Measurements from ENCODE around the gene LRRC4C.

The LRRC4C gene

DNA sequence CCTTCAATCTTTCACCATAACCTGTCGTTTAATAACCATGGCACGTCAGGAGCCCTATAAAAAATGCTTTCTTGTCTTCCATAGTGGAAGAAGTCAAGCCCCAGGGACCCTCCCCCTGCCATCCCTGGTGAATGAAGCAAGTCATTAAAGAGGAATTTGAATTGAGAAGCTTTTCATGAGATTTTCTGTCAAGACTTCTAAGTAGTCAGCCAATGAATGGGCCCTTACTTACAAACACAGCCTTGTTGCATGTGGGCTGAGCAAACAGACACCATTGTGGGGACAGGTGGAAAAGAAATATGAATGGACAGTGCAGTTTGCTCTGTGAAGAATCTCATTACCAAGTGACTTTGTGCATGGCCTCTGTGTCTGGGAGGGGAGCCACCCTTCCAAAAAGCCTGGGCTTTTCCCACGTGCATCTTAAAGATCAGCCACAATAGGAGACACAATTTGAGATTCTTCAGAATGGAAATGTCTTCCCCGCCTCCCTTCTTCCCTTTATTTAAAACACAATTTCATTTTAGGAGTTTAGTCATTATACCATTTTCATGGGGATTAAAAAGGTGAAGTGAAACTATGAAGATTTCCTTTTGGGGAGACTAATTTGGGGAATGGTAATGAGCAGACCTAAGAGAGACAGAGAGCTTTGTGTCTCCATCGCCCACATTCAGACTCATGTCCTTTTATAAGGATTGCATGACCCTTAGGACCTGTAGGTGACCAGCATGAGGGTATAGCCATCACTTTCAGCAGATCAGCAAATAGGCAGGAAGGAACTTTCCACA is 152.0 kb downstream of the LRRC4C start:
- TF ChIP-seq REST (IDR thresholded peaks at IDR 0.05; ENCODE audit: low read depth) (no peak), NFIC (IDR thresholded peaks at IDR 0.05) (no peak), TEAD4 (IDR thresholded peaks at IDR 0.05) (no peak), CEBPB (IDR thresholded peaks at IDR 0.05) (no peak), FOXM1 (IDR thresholded peaks at IDR 0.05; ENCODE audit: borderline replicate concordance, low read depth) (no peak), EGR1 (IDR thresholded peaks at IDR 0.05) (no peak), CREB1 (IDR thresholded peaks at IDR 0.05; ENCODE audit: low read depth) (no peak), YY1 (IDR thresholded peaks at IDR 0.05; ENCODE audit: low read depth) (no peak), EP300 (IDR thresholded peaks at IDR 0.05; ENCODE audit: borderline replicate concordance) (no peak), RAD21 (IDR thresholded peaks at IDR 0.05; ENCODE audit: low read depth) (no peak), MAX (IDR thresholded peaks at IDR 0.05) (no peak), ZBTB7A (IDR thresholded peaks at IDR 0.05; ENCODE audit: low read depth) (no peak), TAF1 (IDR thresholded peaks at IDR 0.05; ENCODE audit: low read depth) (no peak), TCF12 (IDR thresholded peaks at IDR 0.05; ENCODE audit: low read depth) (no peak)
- TF ChIP-seq, protein P1, sequence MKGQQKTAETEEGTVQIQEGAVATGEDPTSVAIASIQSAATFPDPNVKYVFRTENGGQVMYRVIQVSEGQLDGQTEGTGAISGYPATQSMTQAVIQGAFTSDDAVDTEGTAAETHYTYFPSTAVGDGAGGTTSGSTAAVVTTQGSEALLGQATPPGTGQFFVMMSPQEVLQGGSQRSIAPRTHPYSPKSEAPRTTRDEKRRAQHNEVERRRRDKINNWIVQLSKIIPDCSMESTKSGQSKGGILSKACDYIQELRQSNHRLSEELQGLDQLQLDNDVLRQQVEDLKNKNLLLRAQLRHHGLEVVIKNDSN (IDR thresholded peaks at IDR 0.05): no peak

- TF ChIP-seq RAD21 (IDR thresholded peaks at IDR 0.05; ENCODE audit: low read depth) (no peak), TAF1 (IDR thresholded peaks at IDR 0.05; ENCODE audit: low read depth) (no peak), CEBPB (IDR thresholded peaks at IDR 0.05) (no peak), ZBTB7A (IDR thresholded peaks at IDR 0.05; ENCODE audit: low read depth) (no peak), EP300 (IDR thresholded peaks at IDR 0.05; ENCODE audit: borderline replicate concordance) (no peak), NFIC (IDR thresholded peaks at IDR 0.05) (no peak), CREB1 (IDR thresholded peaks at IDR 0.05; ENCODE audit: low read depth) (no peak), MAX (IDR thresholded peaks at IDR 0.05) (no peak), TEAD4 (IDR thresholded peaks at IDR 0.05) (no peak), EGR1 (IDR thresholded peaks at IDR 0.05) (no peak), YY1 (IDR thresholded peaks at IDR 0.05; ENCODE audit: low read depth) (no peak), FOXM1 (IDR thresholded peaks at IDR 0.05; ENCODE audit: borderline replicate concordance, low read depth) (no peak), REST (IDR thresholded peaks at IDR 0.05; ENCODE audit: low read depth) (no peak), TCF12 (IDR thresholded peaks at IDR 0.05; ENCODE audit: low read depth) (no peak)
- TF ChIP-seq, protein P1 (IDR thresholded peaks at IDR 0.05): no peak
These were observed 153.0 kb downstream of the LRRC4C start for GRCh38 chr11:41306431-41306830.

- TF ChIP-seq EP300 (IDR thresholded peaks at IDR 0.05; ENCODE audit: borderline replicate concordance) (no peak), NFIC (IDR thresholded peaks at IDR 0.05) (no peak)
- TF ChIP-seq, protein P1 (IDR thresholded peaks at IDR 0.05): no peak
These were observed 158.4 kb downstream of the LRRC4C start for GRCh38 chr11:41301023-41301422.

- TF ChIP-seq NFIC (IDR thresholded peaks at IDR 0.05): no peak
- no peak for TF ChIP-seq TEAD4 (IDR thresholded peaks at IDR 0.05)
- TF ChIP-seq FOXM1 (IDR thresholded peaks at IDR 0.05; ENCODE audit: borderline replicate concordance, low read depth): no peak
- no peak for TF ChIP-seq TAF1 (IDR thresholded peaks at IDR 0.05; ENCODE audit: low read depth)
- no peak for TF ChIP-seq CREB1 (IDR thresholded peaks at IDR 0.05; ENCODE audit: low read depth)
- TF ChIP-seq RAD21 (IDR thresholded peaks at IDR 0.05; ENCODE audit: low read depth): no peak
- no peak for TF ChIP-seq CEBPB (IDR thresholded peaks at IDR 0.05)
- TF ChIP-seq, protein P1 (IDR thresholded peaks at IDR 0.05): no peak
- no peak for TF ChIP-seq REST (IDR thresholded peaks at IDR 0.05; ENCODE audit: low read depth)
- no peak for TF ChIP-seq ZBTB7A (IDR thresholded peaks at IDR 0.05; ENCODE audit: low read depth)
- TF ChIP-seq TCF12 (IDR thresholded peaks at IDR 0.05; ENCODE audit: low read depth): no peak
- TF ChIP-seq MAX (IDR thresholded peaks at IDR 0.05): no peak
- no peak for TF ChIP-seq EGR1 (IDR thresholded peaks at IDR 0.05)
- no peak for TF ChIP-seq YY1 (IDR thresholded peaks at IDR 0.05; ENCODE audit: low read depth)
- TF ChIP-seq EP300 (IDR thresholded peaks at IDR 0.05; ENCODE audit: borderline replicate concordance): no peak
These were observed 170.0 kb downstream of the LRRC4C start for GRCh38 chr11:41289408-41289807.
